GM21717 (cell line): ENCODE measurements around the gene INTS11.
A peak's percentile ranks its signal among the peaks of the same experiment; 100 is the strongest.
"Not testable (repeated sequence)": the region's sequence is repeated elsewhere in the genome, so short reads cannot be mapped to it uniquely, and the experiment has no call there.

Experiments used
- ATAC-seq: cut with Tn5 transposase; IDR thresholded peaks from one replicate; pipeline ENCODE4 v1.9.1; 2021; ENCODE audit warnings: mild to moderate bottlenecking, moderate library complexity; ENCODE audit not compliant: unreplicated experiment

INTS11 gene

DNA sequence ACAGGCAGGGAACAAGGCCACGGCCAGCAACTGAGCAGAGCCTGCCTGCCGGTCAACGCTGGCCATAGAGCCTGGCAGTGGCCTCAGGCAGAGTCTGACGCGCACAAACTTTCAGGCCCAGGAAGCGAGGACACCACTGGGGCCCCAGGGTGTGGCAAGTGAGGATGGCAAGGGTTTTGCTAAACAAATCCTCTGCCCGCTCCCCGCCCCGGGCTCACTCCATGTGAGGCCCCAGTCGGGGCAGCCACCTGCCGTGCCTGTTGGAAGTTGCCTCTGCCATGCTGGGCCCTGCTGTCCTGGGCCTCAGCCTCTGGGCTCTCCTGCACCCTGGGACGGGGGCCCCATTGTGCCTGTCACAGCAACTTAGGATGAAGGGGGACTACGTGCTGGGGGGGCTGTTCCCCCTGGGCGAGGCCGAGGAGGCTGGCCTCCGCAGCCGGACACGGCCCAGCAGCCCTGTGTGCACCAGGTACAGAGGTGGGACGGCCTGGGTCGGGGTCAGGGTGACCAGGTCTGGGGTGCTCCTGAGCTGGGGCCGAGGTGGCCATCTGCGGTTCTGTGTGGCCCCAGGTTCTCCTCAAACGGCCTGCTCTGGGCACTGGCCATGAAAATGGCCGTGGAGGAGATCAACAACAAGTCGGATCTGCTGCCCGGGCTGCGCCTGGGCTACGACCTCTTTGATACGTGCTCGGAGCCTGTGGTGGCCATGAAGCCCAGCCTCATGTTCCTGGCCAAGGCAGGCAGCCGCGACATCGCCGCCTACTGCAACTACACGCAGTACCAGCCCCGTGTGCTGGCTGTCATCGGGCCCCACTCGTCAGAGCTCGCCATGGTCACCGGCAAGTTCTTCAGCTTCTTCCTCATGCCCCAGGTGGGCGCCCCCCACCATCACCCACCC, 6.9 kb upstream of the INTS11 start, which contains the start of gene TAS1R3:
TSS of gene TAS1R3 (plus strand) at position 213 of the 898 bp plus-strand sequence. CDS start at position 279, 66 bp downstream.
- ATAC-seq, result no peak

DNA sequence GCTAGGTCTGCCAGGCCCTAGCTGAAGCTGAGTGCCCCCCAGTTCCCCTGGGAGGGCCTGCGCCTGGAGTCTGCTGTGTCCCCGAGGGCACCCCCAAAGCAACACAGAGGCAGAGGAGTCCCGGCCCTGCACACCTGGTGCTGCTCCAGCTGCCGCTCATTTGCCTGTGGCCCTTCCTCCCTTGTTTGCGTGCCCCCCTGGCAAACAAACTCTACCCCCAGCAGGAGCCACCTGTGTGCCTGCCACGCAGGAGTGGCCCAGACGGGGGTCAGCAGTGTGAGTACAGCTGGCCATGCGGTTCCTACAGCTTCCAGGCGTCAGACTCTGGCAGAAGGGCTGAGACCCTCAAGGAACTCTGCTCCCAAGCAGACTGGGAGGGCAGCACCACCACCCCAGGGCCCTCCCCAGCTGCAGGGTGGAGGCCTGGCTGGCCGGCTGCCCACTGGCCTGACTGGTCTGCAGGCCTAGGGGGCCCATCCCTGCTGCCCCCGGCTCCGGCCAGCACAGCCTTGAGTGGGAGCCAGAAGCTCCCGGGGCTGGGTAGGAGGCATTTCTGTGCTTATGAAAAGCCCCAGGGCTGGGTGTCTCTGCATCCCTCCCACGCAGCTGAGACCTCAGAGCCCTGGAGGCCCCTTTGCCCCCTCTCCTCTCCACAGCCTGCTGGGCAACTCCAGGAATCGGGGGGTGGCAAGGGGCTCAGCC, 6.1 kb upstream of the INTS11 start:
- ATAC-seq, result no peak

- ATAC-seq, result no peak
Measured at GRCh38 chr1:1329304-1330210, 5.1 kb upstream of the INTS11 start.

DNA sequence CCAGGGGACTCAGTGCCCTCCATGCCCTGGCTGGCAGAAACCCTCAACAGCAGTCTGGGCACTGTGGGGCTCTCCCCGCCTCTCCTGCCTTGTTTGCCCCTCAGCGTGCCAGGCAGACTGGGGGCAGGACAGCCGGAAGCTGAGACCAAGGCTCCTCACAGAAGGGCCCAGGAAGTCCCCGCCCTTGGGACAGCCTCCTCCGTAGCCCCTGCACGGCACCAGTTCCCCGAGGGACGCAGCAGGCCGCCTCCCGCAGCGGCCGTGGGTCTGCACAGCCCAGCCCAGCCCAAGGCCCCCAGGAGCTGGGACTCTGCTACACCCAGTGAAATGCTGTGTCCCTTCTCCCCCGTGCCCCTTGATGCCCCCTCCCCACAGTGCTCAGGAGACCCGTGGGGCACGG, 3.8 kb upstream of the INTS11 start:
- no peak for ATAC-seq

DNA sequence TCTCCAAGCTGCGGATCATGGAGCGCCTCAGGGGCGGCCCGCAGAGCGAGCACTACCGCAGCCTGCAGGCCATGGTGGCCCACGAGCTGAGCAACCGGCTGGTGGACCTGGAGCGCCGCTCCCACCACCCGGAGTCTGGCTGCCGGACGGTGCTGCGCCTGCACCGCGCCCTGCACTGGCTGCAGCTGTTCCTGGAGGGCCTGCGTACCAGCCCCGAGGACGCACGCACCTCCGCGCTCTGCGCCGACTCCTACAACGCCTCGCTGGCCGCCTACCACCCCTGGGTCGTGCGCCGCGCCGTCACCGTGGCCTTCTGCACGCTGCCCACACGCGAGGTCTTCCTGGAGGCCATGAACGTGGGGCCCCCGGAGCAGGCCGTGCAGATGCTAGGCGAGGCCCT, 2.8 kb upstream of the INTS11 start:
- ATAC-seq, result no peak

GRCh38 chr1:1326075-1326605, 1.7 kb upstream of the INTS11 start:
- ATAC-seq, result no peak

DNA sequence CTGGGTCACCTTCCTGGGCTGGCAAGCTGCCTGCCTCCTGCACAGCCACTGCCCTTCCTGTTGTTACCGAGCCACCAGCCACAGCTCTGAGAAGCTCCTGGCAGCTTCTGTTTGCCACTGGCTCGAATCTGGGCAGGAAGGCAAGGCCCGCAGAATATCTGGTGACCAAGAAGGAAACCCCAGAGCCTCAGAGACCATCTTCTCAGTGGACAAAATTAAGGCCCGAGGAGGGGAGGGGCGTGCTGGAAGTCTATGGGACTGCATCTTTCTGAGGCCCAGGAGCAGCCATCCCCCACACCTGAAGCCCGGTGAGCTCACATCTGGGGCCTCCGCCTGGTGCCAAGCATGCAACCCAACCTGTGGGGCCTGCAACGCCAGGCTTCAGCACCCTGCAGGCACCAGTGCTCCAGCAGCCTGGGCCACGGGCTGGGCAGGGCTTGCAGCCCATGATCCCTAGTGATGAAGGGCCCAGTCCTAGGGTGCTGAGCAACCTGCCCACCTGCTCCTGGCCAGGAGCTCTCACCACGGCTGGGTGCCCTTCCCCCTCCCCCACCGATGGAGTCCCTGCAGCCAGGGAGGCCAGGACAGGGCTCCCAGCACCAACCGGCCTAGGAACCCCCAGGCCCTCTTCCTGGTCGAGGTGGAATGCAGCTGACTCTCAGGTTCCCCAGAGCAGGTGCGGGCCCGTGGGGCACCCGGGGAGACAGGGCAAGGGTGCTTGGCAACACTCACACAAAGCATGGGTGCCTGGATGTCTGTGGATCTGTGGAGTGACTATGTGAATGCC, 1.0 kb upstream of the INTS11 start:
- ATAC-seq, result no peak

DNA sequence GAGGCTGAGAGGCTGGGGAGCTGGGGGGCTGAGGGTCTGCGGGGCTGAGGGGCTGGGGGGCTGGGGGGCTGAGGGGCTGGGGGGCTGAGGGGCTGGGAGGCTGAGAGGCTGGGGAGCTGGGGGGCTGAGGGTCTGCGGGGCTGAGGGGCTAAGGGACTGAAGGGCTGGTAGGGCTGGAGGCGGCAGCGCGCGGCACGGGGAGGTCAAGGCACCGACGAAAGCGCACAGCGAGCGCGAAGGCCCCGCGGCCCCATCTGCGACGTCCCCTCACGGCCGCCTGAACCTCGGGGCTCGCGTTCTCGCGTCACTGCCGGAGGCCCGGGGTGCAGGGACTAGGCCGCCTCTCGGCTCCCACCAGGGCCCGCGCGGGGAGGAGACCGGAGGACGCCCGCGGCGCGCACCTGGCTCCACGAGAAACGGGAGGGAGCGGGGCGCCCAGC, 356 bp downstream of the INTS11 start:
- peak; percentile 8 for ATAC-seq

DNA sequence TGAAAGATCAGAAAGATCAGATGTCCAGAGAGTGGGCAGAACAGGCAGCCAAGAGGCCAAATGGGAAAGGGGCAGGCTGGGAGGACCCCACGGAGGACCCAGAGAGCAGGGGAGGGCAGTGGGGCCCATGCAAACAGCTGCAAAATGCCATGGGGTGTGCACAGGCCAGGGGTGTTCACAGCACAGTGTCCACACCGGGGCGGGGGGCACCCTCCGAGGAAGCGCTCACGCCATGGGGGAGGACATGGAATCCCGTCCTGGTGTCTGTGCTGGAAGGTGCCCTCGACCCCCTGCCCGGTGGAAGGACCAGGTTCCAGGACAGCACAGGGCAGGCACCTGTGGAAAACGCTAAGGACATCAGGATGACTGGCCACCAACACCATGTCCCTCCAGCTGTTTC, 1.5 kb downstream of the INTS11 start:
- no peak for ATAC-seq

DNA sequence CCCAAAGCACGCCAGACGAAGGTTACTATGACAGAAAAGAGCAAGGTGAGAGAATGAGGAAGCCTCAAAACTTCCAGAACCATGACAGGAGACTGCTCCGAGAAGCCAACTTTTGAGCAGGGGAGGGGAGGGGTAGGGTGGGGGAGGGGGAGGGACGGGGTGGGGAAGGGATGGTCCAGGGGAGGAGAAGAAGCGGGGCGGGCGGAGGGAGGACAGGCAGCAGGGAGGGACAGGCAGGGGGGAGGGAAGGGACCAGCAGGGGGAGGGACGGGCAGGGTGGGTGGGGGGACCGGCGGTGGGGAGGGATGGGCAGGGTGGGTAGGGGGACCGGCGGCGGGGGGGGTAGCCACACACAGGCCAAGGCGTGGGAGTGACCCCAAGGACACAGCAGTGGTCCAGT, 2.0 kb downstream of the INTS11 start:
- no peak for ATAC-seq

DNA sequence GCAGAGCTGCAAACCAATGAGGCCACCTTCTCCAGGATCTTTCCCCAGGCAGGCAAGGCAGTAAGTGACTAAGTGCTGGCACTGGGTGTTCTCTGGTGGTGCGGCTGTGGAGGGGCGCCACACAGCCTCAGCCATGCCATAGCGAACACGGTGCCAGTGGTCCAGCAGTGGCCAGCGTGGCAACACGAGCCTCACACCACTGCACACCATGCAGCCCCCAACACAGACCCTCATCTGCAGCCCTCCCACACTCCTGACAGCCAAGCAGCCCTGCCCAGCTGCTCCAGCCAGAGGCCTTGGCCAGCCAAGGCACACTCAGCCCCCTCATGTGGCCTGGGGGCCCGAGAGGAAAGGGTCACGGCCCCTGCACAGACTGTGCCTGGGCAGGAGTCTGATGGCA, 3.0 kb downstream of the INTS11 start:
- ATAC-seq, result no peak

DNA sequence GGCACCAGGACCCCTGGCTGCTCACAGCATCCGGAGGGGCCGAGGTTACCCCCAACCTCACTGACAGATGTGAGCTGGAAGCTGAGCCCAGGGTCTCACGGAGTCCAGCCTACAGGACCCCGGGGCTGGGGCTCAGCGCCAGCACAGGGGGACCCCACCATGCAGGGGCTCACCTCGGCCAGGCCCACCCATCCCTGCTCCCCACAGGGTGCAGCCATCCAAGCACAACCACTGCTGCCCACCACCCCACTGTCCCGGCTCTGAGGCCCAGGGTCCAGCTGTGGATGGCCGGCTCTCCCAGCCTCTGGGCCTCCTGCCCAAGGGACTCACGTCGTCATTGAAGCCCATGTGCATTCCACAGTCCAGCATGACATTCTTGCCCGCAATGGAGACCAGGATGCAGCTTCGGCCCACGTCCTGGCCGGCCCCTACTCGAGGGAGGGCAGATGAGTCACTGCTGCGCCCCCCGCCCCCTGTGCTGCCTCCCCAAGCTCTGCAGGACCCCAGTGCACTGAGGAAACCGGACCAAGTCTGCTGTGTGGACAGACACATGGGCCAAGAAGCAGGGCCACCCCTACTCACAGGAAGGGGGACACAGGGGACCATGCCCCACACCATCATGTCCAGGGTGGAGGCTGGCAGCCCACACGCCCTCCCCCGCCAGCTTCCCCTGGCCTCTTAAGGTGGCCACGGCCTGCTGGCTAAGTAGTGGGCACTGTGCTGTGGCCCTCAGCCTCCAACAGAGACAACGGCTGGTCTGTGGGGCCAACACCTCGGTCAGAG, 3.6 kb downstream of the INTS11 start:
- ATAC-seq, result no peak

DNA sequence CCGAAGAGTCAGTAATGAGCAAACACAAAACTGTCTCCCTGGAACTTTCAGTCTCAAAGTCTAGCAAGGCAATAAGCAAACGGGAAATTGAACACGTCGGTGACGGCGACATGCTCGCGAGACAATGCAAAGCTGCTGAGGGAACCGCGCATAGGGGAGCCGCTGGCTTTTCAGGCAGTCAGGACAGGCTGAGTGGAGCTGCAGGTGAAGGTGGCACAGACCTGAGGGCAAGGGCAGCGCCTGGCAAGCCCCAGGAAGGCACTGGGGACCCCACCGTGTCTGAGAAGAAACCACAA, 4.9 kb downstream of the INTS11 start:
- ATAC-seq, result no peak

GRCh38 chr1:1318777-1319645, 5.4 kb downstream of the INTS11 start:
- no peak for ATAC-seq

GRCh38 chr1:1318131-1318652, 6.3 kb downstream of the INTS11 start:
- no peak for ATAC-seq

DNA sequence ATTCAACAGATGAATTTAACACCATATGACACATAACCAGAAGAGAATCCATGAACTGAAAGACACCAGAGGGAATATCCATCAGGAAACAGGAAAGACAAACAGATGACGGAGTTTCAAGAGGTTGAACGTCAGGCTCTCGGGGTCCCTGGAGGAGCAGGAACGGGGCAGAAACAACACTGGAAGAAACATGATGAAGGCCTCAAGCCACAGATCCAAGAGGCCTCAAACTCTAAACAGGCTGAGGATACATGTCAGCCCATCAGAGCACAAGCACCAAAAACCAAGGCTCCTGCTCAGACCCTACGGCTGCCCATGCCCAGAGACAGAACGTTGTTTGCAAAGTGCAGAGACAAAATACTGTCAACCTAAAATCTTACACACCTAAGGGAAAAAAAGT, 7.0 kb downstream of the INTS11 start:
- ATAC-seq, result no peak

GRCh38 chr1:1316199-1316598, 8.3 kb downstream of the INTS11 start:
- not testable (repeated sequence) for ATAC-seq

GRCh38 chr1:1315435-1315954, 9.0 kb downstream of the INTS11 start:
- ATAC-seq, result no peak
